ENCODE data around the gene SNX9.
"Not testable (repeated sequence)": the region's sequence is repeated elsewhere in the genome, so short reads cannot be mapped to it uniquely, and the experiment has no call there.

The SNX9 gene

GRCh38 chr6:157961832-157962575 is 139.0 kb downstream of the SNX9 start:
- no peak overlapping the region for H3K27ac ChIP-seq
- no peak for TF ChIP-seq ZFX (IDR thresholded peaks at IDR 0.05)
- TF ChIP-seq, protein P1, sequence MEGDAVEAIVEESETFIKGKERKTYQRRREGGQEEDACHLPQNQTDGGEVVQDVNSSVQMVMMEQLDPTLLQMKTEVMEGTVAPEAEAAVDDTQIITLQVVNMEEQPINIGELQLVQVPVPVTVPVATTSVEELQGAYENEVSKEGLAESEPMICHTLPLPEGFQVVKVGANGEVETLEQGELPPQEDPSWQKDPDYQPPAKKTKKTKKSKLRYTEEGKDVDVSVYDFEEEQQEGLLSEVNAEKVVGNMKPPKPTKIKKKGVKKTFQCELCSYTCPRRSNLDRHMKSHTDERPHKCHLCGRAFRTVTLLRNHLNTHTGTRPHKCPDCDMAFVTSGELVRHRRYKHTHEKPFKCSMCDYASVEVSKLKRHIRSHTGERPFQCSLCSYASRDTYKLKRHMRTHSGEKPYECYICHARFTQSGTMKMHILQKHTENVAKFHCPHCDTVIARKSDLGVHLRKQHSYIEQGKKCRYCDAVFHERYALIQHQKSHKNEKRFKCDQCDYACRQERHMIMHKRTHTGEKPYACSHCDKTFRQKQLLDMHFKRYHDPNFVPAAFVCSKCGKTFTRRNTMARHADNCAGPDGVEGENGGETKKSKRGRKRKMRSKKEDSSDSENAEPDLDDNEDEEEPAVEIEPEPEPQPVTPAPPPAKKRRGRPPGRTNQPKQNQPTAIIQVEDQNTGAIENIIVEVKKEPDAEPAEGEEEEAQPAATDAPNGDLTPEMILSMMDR (conservative IDR thresholded peaks at IDR 0.05), result no peak

- no peak for TF ChIP-seq ZFX (IDR thresholded peaks at IDR 0.05)
- TF ChIP-seq, protein P1 (conservative IDR thresholded peaks at IDR 0.05), result no peak
- H3K27ac ChIP-seq, result no peak overlapping the region
Observed at GRCh38 chr6:157962601-157963302, 139.7 kb downstream of the SNX9 start.

DNA sequence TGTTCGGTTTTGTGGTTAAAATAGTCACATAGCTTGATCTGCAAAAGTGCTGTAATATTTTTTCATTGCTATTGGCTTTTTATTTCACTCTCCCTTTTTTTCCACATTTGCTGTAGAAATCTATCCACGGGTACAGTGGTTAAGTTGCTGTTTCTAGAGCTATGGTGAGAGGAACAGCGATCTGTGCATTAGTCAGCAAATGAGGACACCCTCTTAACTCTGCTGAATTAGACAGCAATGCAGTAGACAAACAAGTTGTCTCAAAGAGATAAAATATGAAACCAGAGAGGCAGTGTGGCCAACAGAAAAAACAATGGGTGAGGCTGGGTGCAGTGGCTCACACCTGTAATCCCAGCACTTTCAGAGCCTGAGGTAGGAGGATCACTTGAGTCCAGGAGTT is 141.1 kb downstream of the SNX9 start:
- H3K27ac ChIP-seq, result no peak overlapping the region
- no peak for TF ChIP-seq ZFX (IDR thresholded peaks at IDR 0.05)
- TF ChIP-seq, protein P1 (conservative IDR thresholded peaks at IDR 0.05), result no peak

DNA sequence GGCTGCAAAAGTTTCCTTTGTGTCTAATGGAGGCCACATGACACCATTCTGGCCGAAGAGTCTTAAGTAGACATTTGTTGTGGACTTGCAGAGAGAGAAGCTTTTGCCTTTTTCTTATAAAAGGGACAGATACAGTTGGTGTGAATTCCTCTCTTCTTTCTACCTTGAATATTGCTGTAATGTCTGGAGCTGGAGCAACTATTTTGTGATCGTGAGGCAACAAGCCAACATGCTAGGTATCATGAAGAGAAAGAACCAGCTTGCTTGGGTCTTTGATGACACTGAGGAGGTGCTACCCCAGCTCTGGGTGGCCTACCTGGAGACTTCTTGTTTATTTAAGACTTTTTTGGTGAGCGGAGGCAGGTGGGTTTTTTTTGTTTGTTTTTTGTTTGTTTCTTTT is 142.3 kb downstream of the SNX9 start:
- no peak overlapping the region for H3K27ac ChIP-seq
- TF ChIP-seq ZFX (IDR thresholded peaks at IDR 0.05), result no peak
- TF ChIP-seq, protein P1 (conservative IDR thresholded peaks at IDR 0.05), result no peak

- TF ChIP-seq, protein P1 (conservative IDR thresholded peaks at IDR 0.05), result no peak
- TF ChIP-seq ZFX (IDR thresholded peaks at IDR 0.05), result no peak
- no peak overlapping the region for H3K27ac ChIP-seq
Observed at GRCh38 chr6:157966589-157966977, 143.5 kb downstream of the SNX9 start.

GRCh38 chr6:157967020-157967419 is 144.0 kb downstream of the SNX9 start:
- H3K27ac ChIP-seq, result no peak overlapping the region
- no peak for TF ChIP-seq ZFX (IDR thresholded peaks at IDR 0.05)
- TF ChIP-seq, protein P1 (conservative IDR thresholded peaks at IDR 0.05), result no peak

DNA sequence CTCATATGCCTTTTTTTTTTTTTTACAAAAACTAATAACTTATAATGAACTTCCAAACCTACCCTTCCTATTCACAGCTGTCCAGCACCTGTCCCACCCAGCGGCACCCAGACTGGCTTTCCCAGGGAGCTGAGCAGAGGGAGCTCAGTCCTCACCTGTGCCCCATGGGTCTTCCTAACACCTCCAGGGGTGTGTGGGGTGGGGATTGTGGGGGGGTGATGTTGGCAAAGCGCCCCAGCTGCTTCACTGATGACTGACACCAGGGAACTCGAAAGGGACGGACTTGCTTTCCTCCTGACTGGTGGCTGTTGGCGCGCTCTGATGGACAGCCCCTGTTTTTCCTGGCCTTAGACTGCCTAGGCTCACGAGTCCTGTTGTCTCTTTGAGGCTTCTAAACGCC is 144.4 kb downstream of the SNX9 start:
- TF ChIP-seq, protein P1 (conservative IDR thresholded peaks at IDR 0.05), result no peak
- no peak for TF ChIP-seq ZFX (IDR thresholded peaks at IDR 0.05)
- no peak overlapping the region for H3K27ac ChIP-seq

DNA sequence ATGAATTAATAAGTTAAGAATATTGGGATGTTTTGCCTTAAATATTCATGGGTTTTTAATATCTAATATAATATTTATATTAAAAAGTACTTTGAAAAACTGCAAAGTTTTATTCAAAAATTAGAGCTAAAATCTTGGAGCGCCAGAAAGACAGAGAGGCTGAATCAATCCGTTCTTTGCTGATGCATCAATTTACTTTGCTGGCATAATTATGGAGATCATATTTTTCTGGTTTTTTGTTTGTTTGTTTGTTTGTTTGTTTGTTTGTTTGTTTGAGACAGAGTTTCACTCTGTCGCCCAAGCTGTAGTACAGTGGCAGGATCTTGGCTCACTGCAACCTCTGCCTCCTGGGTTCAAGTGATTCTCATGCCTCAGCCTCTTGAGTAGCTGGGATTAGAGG is 149.1 kb downstream of the SNX9 start:
- not testable (repeated sequence) for H3K27ac ChIP-seq
